ENCODE measurements around the gene KDM4F. TPM values are rescaled to one million over a fixed set of nuclear protein-coding genes. Genes with fewer than 3 reads are reported as not detected.

The KDM4F gene
- total and polyA plus RNA-seq, 2 donors (not counting 1 experiment from before 2014, with no cell fraction given), result not detected

DNA sequence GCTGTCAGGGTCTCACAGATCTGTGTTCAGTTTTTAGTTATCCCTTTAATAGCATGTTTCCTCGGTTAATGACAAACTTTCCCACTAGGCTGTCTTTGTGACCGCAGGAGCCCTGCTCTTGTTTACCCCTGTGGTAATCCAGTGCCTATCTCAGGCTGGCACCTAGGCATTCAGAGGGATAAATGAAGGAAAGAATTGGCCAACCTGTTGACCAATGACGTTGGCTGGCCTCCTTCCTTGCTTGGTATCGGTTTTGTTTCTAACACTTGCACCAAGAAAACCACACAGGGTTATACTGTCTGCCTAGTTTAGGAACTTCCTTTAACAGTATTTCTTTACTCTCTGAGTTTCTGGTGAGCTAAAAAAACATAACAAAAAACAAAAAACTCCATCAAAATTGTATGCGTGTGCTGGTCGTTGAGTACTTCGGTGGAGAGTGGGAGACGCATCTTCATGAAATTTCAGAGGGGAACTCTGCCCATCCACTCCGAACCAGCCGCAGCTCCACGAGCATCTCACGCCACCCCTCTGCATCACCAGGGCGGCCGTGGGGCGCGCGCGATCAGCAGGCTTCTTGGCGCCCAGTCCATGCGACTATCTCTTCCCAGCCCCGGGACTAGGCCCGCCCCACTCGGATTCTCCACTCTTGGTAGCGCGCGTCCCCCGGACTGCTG is 39.9 kb downstream of the KDM4F start:
- Histone ChIP-seq H3K9me3 (ENCODE audit: control insufficient read depth, insufficient read depth, low read depth, low read length) (no peaks in the 10 kb centered on the region), H3K27ac (ENCODE audit: insufficient read depth, low read length) (peak overlapping the region; percentile 65), H3K79me2 (ENCODE audit: control insufficient read depth, insufficient read depth, low read length) (no peaks in the 10 kb centered on the region), H4K20me1 (ENCODE audit: control insufficient read depth, extremely low read depth, insufficient read depth, low read length) (no peaks in the 10 kb centered on the region), H3K4me1 (ENCODE audit: control insufficient read depth, extremely low read depth, insufficient read depth, low read length) (peaks cover 13% of the 10 kb centered on the region), H3K27me3 (ENCODE audit: control insufficient read depth, insufficient read depth, low read length) (no peaks in the 10 kb centered on the region), H3K9ac (ENCODE audit: insufficient read depth, low read length) (peak overlapping the region; percentile 83), H2AFZ (ENCODE audit: low read length) (peak overlapping the region; percentile 87), H3K36me3 (ENCODE audit: control insufficient read depth, insufficient read depth, low read length) (no peaks in the 10 kb centered on the region), H3K4me2 (ENCODE audit: extremely low read depth, insufficient read depth, low read length) (peak overlapping the region; percentile 90), H3K4me3 (replicated peaks in 1 of 4; ENCODE audit: control extremely low read depth in 1 of 4, insufficient read depth in 1 of 4, low read depth in 3 of 4, low read length in 4 of 4) (peak overlapping the region; percentile 49 to 86 (median 71))
- DNase-seq (ENCODE audit: low read depth in 2 of 2), result no peak
- TF ChIP-seq, protein P1, sequence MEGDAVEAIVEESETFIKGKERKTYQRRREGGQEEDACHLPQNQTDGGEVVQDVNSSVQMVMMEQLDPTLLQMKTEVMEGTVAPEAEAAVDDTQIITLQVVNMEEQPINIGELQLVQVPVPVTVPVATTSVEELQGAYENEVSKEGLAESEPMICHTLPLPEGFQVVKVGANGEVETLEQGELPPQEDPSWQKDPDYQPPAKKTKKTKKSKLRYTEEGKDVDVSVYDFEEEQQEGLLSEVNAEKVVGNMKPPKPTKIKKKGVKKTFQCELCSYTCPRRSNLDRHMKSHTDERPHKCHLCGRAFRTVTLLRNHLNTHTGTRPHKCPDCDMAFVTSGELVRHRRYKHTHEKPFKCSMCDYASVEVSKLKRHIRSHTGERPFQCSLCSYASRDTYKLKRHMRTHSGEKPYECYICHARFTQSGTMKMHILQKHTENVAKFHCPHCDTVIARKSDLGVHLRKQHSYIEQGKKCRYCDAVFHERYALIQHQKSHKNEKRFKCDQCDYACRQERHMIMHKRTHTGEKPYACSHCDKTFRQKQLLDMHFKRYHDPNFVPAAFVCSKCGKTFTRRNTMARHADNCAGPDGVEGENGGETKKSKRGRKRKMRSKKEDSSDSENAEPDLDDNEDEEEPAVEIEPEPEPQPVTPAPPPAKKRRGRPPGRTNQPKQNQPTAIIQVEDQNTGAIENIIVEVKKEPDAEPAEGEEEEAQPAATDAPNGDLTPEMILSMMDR (conservative IDR thresholded peaks at IDR 0.05 in 1 of 2, IDR thresholded peaks at IDR 0.05 in 1 of 2; ENCODE audit: low read depth in 1 of 2, low read length in 2 of 2), result no peak
- no peak for TF ChIP-seq EZH2 (IDR thresholded peaks at IDR 0.05; ENCODE audit: low read length, missing control alignments)

DNA sequence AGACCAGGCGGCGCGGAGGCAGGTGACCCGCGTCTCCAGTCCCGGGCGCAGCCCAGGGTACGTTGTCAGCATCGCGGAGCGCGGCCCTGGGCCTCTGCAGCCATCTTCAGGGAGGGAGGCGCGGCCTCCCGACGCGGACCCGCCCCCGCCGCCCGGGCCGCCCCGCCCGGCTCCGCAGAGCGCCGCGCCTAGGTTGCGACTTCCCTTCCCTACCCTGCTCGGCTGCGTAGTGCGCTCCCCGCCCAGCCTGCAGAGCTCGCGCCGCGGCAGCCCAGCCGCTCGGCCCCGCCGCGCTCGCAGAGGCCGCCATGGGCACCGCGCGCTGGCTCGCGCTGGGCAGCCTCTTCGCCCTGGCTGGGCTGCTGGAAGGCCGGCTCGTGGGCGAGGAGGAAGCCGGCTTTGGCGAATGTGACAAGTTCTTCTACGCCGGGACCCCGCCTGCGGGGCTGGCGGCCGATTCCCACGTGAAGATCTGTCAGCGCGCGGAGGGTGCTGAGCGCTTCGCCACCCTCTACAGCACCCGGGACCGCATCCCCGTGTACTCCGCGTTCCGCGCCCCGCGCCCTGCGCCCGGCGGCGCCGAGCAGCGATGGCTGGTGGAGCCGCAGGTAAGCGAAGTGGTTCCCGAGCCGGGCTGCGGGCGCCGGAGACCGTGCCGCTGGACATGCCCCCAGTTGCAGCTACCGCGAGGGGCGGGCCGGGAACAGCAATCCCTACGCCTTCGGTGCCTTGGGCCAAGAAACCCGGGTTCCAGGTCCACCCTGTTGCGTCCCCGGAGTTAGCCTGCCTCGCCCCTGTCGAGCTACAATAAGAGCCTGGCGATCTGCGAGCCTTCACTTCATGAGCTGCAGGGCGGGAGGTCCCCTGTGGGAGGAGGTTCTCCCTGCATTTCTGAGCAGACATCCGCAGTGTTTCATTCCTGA is 40.7 kb downstream of the KDM4F start, which contains the start of gene ENDOD1:
TSS of gene ENDOD1 (plus strand) at position 227 of the 923 bp plus-strand sequence. CDS start at position 309, 82 bp downstream.
- peak within 1 kb of the TSS; percentile 65 for H3K27ac ChIP-seq (ENCODE audit: insufficient read depth, low read length)
- no peaks in the 10 kb centered on the region for H3K27me3 ChIP-seq (ENCODE audit: control insufficient read depth, insufficient read depth, low read length)
- no peaks in the 10 kb centered on the region for H3K79me2 ChIP-seq (ENCODE audit: control insufficient read depth, insufficient read depth, low read length)
- H4K20me1 ChIP-seq (ENCODE audit: control insufficient read depth, extremely low read depth, insufficient read depth, low read length), result no peaks in the 10 kb centered on the region
- peak within 1 kb of the TSS; percentile 87 for H2AFZ ChIP-seq (ENCODE audit: low read length)
- no peak for TF ChIP-seq EZH2 (IDR thresholded peaks at IDR 0.05; ENCODE audit: low read length, missing control alignments)
- TF ChIP-seq, protein P1 (conservative IDR thresholded peaks at IDR 0.05 in 1 of 2, IDR thresholded peaks at IDR 0.05 in 1 of 2; ENCODE audit: low read depth in 1 of 2, low read length in 2 of 2), result peak in 1 of 2 donors; percentile 10
- peak within 1 kb of the TSS; percentile 90 for H3K4me2 ChIP-seq (ENCODE audit: extremely low read depth, insufficient read depth, low read length)
- H3K9ac ChIP-seq (ENCODE audit: insufficient read depth, low read length), result peak within 1 kb of the TSS; percentile 83
- no peaks in the 10 kb centered on the region for H3K36me3 ChIP-seq (ENCODE audit: control insufficient read depth, insufficient read depth, low read length)
- H3K4me3 ChIP-seq (replicated peaks in 1 of 4; ENCODE audit: control extremely low read depth in 1 of 4, insufficient read depth in 1 of 4, low read depth in 3 of 4, low read length in 4 of 4), result peak within 1 kb of the TSS; percentile 68 to 87 (median 86)
- H3K4me1 ChIP-seq (ENCODE audit: control insufficient read depth, extremely low read depth, insufficient read depth, low read length), result peaks cover 13% of the 10 kb centered on the region
- DNase-seq (ENCODE audit: low read depth in 2 of 2), result peak; percentile 78 to 84
- no peaks in the 10 kb centered on the region for H3K9me3 ChIP-seq (ENCODE audit: control insufficient read depth, insufficient read depth, low read depth, low read length)

DNA sequence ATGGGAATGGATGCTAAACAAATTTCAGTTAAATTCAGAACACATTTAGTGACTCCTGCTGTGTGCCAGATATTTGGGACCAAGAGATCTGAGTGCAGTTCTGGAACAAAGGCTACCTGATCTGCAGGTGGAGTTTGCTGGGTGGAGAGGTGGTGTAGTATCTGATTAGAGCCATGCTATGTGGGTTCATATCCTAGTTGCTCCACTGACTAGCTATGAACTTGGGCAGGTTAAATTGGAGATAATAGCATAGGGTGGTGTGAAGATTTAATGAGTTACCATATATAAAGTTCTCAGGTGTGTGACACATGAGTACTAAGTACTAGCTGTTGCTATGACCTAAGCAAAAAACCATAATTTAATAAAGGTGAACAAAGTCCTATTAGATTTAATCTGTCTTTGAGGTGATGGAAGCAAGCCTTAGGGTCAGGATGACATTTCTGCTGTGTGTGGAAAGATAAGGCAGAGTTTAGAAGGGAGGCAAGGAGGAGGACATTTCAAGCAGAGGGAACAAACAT is 42.5 kb downstream of the KDM4F start:
- Histone ChIP-seq H3K79me2 (ENCODE audit: control insufficient read depth, insufficient read depth, low read length) (no peaks in the 10 kb centered on the region), H3K27ac (ENCODE audit: insufficient read depth, low read length) (no peak overlapping the region), H3K36me3 (ENCODE audit: control insufficient read depth, insufficient read depth, low read length) (no peaks in the 10 kb centered on the region), H3K4me1 (ENCODE audit: control insufficient read depth, extremely low read depth, insufficient read depth, low read length) (peaks cover 21% of the 10 kb centered on the region), H3K9ac (ENCODE audit: insufficient read depth, low read length) (no peak overlapping the region), H4K20me1 (ENCODE audit: control insufficient read depth, extremely low read depth, insufficient read depth, low read length) (no peaks in the 10 kb centered on the region), H3K4me3 (replicated peaks in 1 of 4; ENCODE audit: control extremely low read depth in 1 of 4, insufficient read depth in 1 of 4, low read depth in 3 of 4, low read length in 4 of 4) (no peak overlapping the region), H3K27me3 (ENCODE audit: control insufficient read depth, insufficient read depth, low read length) (no peaks in the 10 kb centered on the region), H3K4me2 (ENCODE audit: extremely low read depth, insufficient read depth, low read length) (no peak overlapping the region), H2AFZ (ENCODE audit: low read length) (no peak overlapping the region), H3K9me3 (ENCODE audit: control insufficient read depth, insufficient read depth, low read depth, low read length) (no peaks in the 10 kb centered on the region)
- no peak for DNase-seq (ENCODE audit: low read depth in 2 of 2)
- TF ChIP-seq, protein P1 (conservative IDR thresholded peaks at IDR 0.05 in 1 of 2, IDR thresholded peaks at IDR 0.05 in 1 of 2; ENCODE audit: low read depth in 1 of 2, low read length in 2 of 2), result no peak
- TF ChIP-seq EZH2 (IDR thresholded peaks at IDR 0.05; ENCODE audit: low read length, missing control alignments), result no peak

Measured in fibroblast of lung (primary cell).